ENCODE measurements around the gene DLX2. TPM values are rescaled to one million over a fixed set of nuclear protein-coding genes. Genes with fewer than 3 reads are reported as not detected.

The DLX2 gene
- polyA plus RNA-seq, 1 donor from 2014 or later: 7.7 TPM

DNA sequence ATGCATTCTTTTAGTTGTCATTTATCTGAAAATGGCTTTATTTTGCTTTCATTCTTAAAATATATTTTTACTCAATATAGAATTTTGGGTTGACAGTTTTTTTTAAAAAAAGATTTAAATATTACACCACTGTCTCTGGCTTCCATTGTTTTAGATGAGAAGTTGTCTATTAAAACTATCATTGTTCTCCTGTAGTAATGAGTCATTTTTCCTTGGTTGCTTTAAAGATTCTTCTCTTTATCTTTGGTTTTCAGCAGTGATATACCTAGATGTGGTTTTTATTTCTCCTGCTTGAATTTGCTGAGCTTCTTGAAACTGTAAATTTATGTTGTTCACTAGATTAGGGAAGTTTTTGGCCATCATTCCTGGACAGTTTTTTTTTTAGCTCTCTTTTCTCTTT is 26.7 kb upstream of the DLX2 start:
- no peaks in the 10 kb centered on the region for H3K9me2 ChIP-seq (ENCODE audit: insufficient read depth, low read length)
- no peak for TF ChIP-seq MXI1 (conservative IDR thresholded peaks at IDR 0.05; ENCODE audit: poor library complexity, severe bottlenecking)
- TF ChIP-seq RAD21 (conservative IDR thresholded peaks at IDR 0.05): no peak
- no peak for TF ChIP-seq EZH2 (IDR thresholded peaks at IDR 0.05; ENCODE audit: borderline replicate concordance, insufficient read depth, low read length, poor library complexity, severe bottlenecking)
- TF ChIP-seq EP300 (conservative IDR thresholded peaks at IDR 0.05; ENCODE audit: poor library complexity, severe bottlenecking): no peak
- no peak for TF ChIP-seq TAF1 (IDR thresholded peaks at IDR 0.05; ENCODE audit: low read depth)
- TF ChIP-seq, protein P1, sequence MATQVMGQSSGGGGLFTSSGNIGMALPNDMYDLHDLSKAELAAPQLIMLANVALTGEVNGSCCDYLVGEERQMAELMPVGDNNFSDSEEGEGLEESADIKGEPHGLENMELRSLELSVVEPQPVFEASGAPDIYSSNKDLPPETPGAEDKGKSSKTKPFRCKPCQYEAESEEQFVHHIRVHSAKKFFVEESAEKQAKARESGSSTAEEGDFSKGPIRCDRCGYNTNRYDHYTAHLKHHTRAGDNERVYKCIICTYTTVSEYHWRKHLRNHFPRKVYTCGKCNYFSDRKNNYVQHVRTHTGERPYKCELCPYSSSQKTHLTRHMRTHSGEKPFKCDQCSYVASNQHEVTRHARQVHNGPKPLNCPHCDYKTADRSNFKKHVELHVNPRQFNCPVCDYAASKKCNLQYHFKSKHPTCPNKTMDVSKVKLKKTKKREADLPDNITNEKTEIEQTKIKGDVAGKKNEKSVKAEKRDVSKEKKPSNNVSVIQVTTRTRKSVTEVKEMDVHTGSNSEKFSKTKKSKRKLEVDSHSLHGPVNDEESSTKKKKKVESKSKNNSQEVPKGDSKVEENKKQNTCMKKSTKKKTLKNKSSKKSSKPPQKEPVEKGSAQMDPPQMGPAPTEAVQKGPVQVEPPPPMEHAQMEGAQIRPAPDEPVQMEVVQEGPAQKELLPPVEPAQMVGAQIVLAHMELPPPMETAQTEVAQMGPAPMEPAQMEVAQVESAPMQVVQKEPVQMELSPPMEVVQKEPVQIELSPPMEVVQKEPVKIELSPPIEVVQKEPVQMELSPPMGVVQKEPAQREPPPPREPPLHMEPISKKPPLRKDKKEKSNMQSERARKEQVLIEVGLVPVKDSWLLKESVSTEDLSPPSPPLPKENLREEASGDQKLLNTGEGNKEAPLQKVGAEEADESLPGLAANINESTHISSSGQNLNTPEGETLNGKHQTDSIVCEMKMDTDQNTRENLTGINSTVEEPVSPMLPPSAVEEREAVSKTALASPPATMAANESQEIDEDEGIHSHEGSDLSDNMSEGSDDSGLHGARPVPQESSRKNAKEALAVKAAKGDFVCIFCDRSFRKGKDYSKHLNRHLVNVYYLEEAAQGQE (IDR thresholded peaks at IDR 0.05; ENCODE audit: borderline replicate concordance): no peak
- no peak for TF ChIP-seq POLR2AphosphoS5 (IDR thresholded peaks at IDR 0.05)
- TF ChIP-seq SMC3 (conservative IDR thresholded peaks at IDR 0.05; ENCODE audit: poor library complexity): no peak
- TF ChIP-seq, protein P2, sequence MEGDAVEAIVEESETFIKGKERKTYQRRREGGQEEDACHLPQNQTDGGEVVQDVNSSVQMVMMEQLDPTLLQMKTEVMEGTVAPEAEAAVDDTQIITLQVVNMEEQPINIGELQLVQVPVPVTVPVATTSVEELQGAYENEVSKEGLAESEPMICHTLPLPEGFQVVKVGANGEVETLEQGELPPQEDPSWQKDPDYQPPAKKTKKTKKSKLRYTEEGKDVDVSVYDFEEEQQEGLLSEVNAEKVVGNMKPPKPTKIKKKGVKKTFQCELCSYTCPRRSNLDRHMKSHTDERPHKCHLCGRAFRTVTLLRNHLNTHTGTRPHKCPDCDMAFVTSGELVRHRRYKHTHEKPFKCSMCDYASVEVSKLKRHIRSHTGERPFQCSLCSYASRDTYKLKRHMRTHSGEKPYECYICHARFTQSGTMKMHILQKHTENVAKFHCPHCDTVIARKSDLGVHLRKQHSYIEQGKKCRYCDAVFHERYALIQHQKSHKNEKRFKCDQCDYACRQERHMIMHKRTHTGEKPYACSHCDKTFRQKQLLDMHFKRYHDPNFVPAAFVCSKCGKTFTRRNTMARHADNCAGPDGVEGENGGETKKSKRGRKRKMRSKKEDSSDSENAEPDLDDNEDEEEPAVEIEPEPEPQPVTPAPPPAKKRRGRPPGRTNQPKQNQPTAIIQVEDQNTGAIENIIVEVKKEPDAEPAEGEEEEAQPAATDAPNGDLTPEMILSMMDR (IDR thresholded peaks at IDR 0.05; ENCODE audit: poor library complexity, severe bottlenecking): no peak
- no peak overlapping the region for H3K4me3 ChIP-seq (ENCODE audit: low read length)
- no peak overlapping the region for H3K4me2 ChIP-seq (ENCODE audit: low read length)
- no peaks in the 10 kb centered on the region for H3F3A ChIP-seq (ENCODE audit: insufficient read depth, low read length, poor library complexity, severe bottlenecking)
- H3K27me3 ChIP-seq (ENCODE audit: insufficient read depth, low read depth, low read length): no peaks in the 10 kb centered on the region
- H3K9ac ChIP-seq (ENCODE audit: low read length): no peak overlapping the region
- no peaks in the 10 kb centered on the region for H4K20me1 ChIP-seq (ENCODE audit: insufficient read depth)
- no peak overlapping the region for H3K27ac ChIP-seq (ENCODE audit: low read length)
- no peaks in the 10 kb centered on the region for H3K36me3 ChIP-seq (ENCODE audit: insufficient read depth, low read length)
- H3K79me2 ChIP-seq (replicated peaks; ENCODE audit: insufficient read depth, low read length): no peaks in the 10 kb centered on the region
- no peak overlapping the region for H2AFZ ChIP-seq (ENCODE audit: low read depth, low read length)
- no peaks in the 10 kb centered on the region for H3K9me3 ChIP-seq (ENCODE audit: low read length)

DNA sequence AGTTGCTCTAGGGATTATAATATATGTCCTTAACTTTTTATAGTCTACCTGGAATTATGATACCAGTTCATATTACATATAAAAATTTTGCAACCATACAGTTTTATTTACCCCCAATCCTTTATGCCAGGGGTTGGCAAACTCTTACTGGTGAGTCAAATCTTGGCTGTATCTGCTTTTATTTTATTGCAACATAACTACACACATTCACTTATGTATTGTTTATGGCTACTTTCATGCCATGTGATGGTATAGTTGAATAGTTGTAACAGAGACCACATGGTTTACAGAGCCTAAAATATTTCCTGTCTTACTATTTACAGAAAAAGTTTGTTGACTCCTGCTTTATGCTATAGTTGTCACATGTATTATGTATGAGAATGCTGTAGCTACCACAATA is 25.8 kb upstream of the DLX2 start:
- Histone ChIP-seq H3K36me3 (ENCODE audit: insufficient read depth, low read length) (no peaks in the 10 kb centered on the region), H3K9me3 (ENCODE audit: low read length) (no peaks in the 10 kb centered on the region), H2AFZ (ENCODE audit: low read depth, low read length) (no peak overlapping the region), H4K20me1 (ENCODE audit: insufficient read depth) (no peaks in the 10 kb centered on the region), H3K4me3 (ENCODE audit: low read length) (no peak overlapping the region), H3F3A (ENCODE audit: insufficient read depth, low read length, poor library complexity, severe bottlenecking) (no peaks in the 10 kb centered on the region), H3K27ac (ENCODE audit: low read length) (no peak overlapping the region), H3K79me2 (replicated peaks; ENCODE audit: insufficient read depth, low read length) (no peaks in the 10 kb centered on the region), H3K4me2 (ENCODE audit: low read length) (no peak overlapping the region), H3K9ac (ENCODE audit: low read length) (no peak overlapping the region), H3K9me2 (ENCODE audit: insufficient read depth, low read length) (no peaks in the 10 kb centered on the region), H3K27me3 (ENCODE audit: insufficient read depth, low read depth, low read length) (no peaks in the 10 kb centered on the region)
- no peak for TF ChIP-seq TAF1 (IDR thresholded peaks at IDR 0.05; ENCODE audit: low read depth)
- TF ChIP-seq, protein P2 (IDR thresholded peaks at IDR 0.05; ENCODE audit: poor library complexity, severe bottlenecking): no peak
- TF ChIP-seq EZH2 (IDR thresholded peaks at IDR 0.05; ENCODE audit: borderline replicate concordance, insufficient read depth, low read length, poor library complexity, severe bottlenecking): no peak
- no peak for TF ChIP-seq EP300 (conservative IDR thresholded peaks at IDR 0.05; ENCODE audit: poor library complexity, severe bottlenecking)
- no peak for TF ChIP-seq SMC3 (conservative IDR thresholded peaks at IDR 0.05; ENCODE audit: poor library complexity)

All from neural cell (in vitro differentiated cells).